DND-41 (cell line): ENCODE results near the gene SALL4.
"Not testable (repeated sequence)": the region's sequence is repeated elsewhere in the genome, so short reads cannot be mapped to it uniquely, and the experiment has no call there.

Experiments used
- ATAC-seq: fragments of 200-7000 bp; cut with Tn5 transposase; 3 replicates; pipeline ENCODE4 v1.9.1; 2021; ENCODE audit warnings: low read depth; ENCODE audit not compliant: insufficient read depth
- DNase-seq: peaks from one replicate; pipeline ENCODE4 v3.0.0-alpha.2; 2020
- H2AFZ ChIP-seq: 2 replicates; pipeline ENCODE4 v1.6.0; 2012; ENCODE audit warnings: low read depth, low read length
- H3K27ac ChIP-seq: 2 replicates; pipeline ENCODE4 v1.5.1; 2012; ENCODE audit warnings: low read length, inconsistent platforms
- H3K27me3 ChIP-seq: fragments of 200-600 bp; sonication (generic); 2 replicates; pipeline ENCODE4 v1.6.0; 2012; ENCODE audit warnings: low read length, mild to moderate bottlenecking, inconsistent platforms; ENCODE audit not compliant: insufficient read depth, poor library complexity
- H3K36me3 ChIP-seq: 2 replicates; pipeline ENCODE4 v1.5.1; 2012; ENCODE audit warnings: low read length, inconsistent platforms; ENCODE audit not compliant: insufficient read depth
- H3K4me1 ChIP-seq: 2 replicates; pipeline ENCODE4 v1.5.1; 2012; ENCODE audit warnings: mild to moderate bottlenecking, low read length; ENCODE audit not compliant: insufficient read depth
- H3K4me2 ChIP-seq: 2 replicates; pipeline ENCODE4 v1.6.0; 2012; ENCODE audit warnings: mild to moderate bottlenecking, moderate library complexity, low read length, inconsistent platforms; ENCODE audit not compliant: insufficient read depth
- H3K4me3 ChIP-seq, 2 experiments: fragments of 200-600 bp in 1 of 2; shearing (Covaris generic) in 1 of 2; 2 replicates each; pipeline ENCODE4 v1.5.1; 2012 to 2016; ENCODE audit warnings: inconsistent platforms in 2 of 2, low read length in 2 of 2, mild to moderate bottlenecking in 2 of 2, low read depth in 1 of 2, moderate library complexity in 1 of 2
- H3K79me2 ChIP-seq: 2 replicates; pipeline ENCODE4 v1.6.0; 2012; ENCODE audit warnings: low read length, inconsistent platforms; ENCODE audit not compliant: insufficient read depth
- H3K9ac ChIP-seq: 2 replicates; pipeline ENCODE4 v1.6.0; 2012; ENCODE audit warnings: low read depth, mild to moderate bottlenecking, inconsistent platforms, low read length, moderate library complexity
- H3K9me3 ChIP-seq: 2 replicates; pipeline ENCODE4 v1.5.1; 2012; ENCODE audit warnings: low read length, moderate library complexity, mild to moderate bottlenecking, inconsistent platforms; ENCODE audit not compliant: insufficient read depth, severe bottlenecking
- H4K20me1 ChIP-seq: 2 replicates; pipeline ENCODE4 v1.6.0; 2012; ENCODE audit warnings: low read length; ENCODE audit not compliant: insufficient read depth
- CTCF ChIP-seq: IDR thresholded peaks from 2 replicates; pipeline ENCODE4 v1.5.1; 2012; ENCODE audit warnings: borderline replicate concordance, low read length, moderate library complexity, mild to moderate bottlenecking; ENCODE audit not compliant: poor library complexity, severe bottlenecking; ENCODE audit errors: extremely low read depth
- EZH2 ChIP-seq: IDR thresholded peaks from 3 replicates; pipeline ENCODE4 v1.6.1; 2012; ENCODE audit warnings: borderline replicate concordance, low read depth, mild to moderate bottlenecking, moderate library complexity, low read length, inconsistent platforms; ENCODE audit not compliant: severe bottlenecking

Gene SALL4

GRCh38 chr20:51756653-51757052, 45.7 kb downstream of the SALL4 start:
- no peaks in the 10 kb centered on the region for H3K9me3 ChIP-seq
- no peaks in the 10 kb centered on the region for H3K79me2 ChIP-seq
- H3K4me3 ChIP-seq: no peak overlapping the region
- no peaks in the 10 kb centered on the region for H3K4me1 ChIP-seq
- no peak overlapping the region for H3K27ac ChIP-seq
- H3K27me3 ChIP-seq: no peaks in the 10 kb centered on the region
- no peaks in the 10 kb centered on the region for H4K20me1 ChIP-seq
- no peak overlapping the region for H2AFZ ChIP-seq
- no peaks in the 10 kb centered on the region for H3K36me3 ChIP-seq
- no peak overlapping the region for H3K9ac ChIP-seq
- TF ChIP-seq EZH2 (no peak), CTCF (no peak)
- H3K4me2 ChIP-seq: no peak overlapping the region
- DNase-seq (no peak), ATAC-seq (no peak)

- H3K27me3 ChIP-seq, H3K9ac ChIP-seq, H3K9me3 ChIP-seq, H3K27ac ChIP-seq, H3K4me3 ChIP-seq, DNase-seq, H2AFZ ChIP-seq, H3K79me2 ChIP-seq, ATAC-seq, H3K4me2 ChIP-seq, H3K4me1 ChIP-seq, H3K36me3 ChIP-seq, H4K20me1 ChIP-seq: not testable (repeated sequence)
Measured at GRCh38 chr20:51753220-51753619, 49.1 kb downstream of the SALL4 start.

GRCh38 chr20:51752343-51752951, 49.9 kb downstream of the SALL4 start:
- no peak overlapping the region for H3K27ac ChIP-seq
- H2AFZ ChIP-seq: no peak overlapping the region
- H3K9ac ChIP-seq: no peak overlapping the region
- no peaks in the 10 kb centered on the region for H3K4me1 ChIP-seq
- no peaks in the 10 kb centered on the region for H3K9me3 ChIP-seq
- no peaks in the 10 kb centered on the region for H3K27me3 ChIP-seq
- no peaks in the 10 kb centered on the region for H3K36me3 ChIP-seq
- H3K79me2 ChIP-seq: no peaks in the 10 kb centered on the region
- DNase-seq (no peak), ATAC-seq (no peak)
- H4K20me1 ChIP-seq: no peaks in the 10 kb centered on the region; the same call in 1 of the 2 replicates
- H3K4me2 ChIP-seq: no peak overlapping the region
- no peak overlapping the region for H3K4me3 ChIP-seq
- TF ChIP-seq EZH2: no peak
- no peak for TF ChIP-seq CTCF

- no peaks in the 10 kb centered on the region for H3K4me1 ChIP-seq
- TF ChIP-seq CTCF: no peak
- no peak for TF ChIP-seq EZH2
- H3K4me2 ChIP-seq: no peak overlapping the region
- H3K79me2 ChIP-seq: no peaks in the 10 kb centered on the region
- H3K27ac ChIP-seq: no peak overlapping the region
- no peaks in the 10 kb centered on the region; the same call in 1 of the 2 replicates for H4K20me1 ChIP-seq
- H3K27me3 ChIP-seq: no peaks in the 10 kb centered on the region
- H3K9ac ChIP-seq: no peak overlapping the region
- H2AFZ ChIP-seq: no peak overlapping the region
- ATAC-seq (no peak), DNase-seq (no peak)
- H3K36me3 ChIP-seq: no peaks in the 10 kb centered on the region
- no peak overlapping the region for H3K4me3 ChIP-seq
- H3K9me3 ChIP-seq: no peaks in the 10 kb centered on the region
Measured at GRCh38 chr20:51750770-51751388, 51.4 kb downstream of the SALL4 start.
